Ishikawa (cell line): ENCODE measurements around the gene FBXO36.

Experiments used
- CEBPB ChIP-seq: IDR thresholded peaks from 2 replicates; pipeline ENCODE4 v1.6.1; 2012
- CREB1 ChIP-seq: IDR thresholded peaks from 2 replicates; pipeline ENCODE4 v1.6.1; 2012; ENCODE audit warnings: low read depth
- EGR1 ChIP-seq: IDR thresholded peaks from 2 replicates; pipeline ENCODE4 v1.6.1; 2012
- EP300 ChIP-seq: IDR thresholded peaks from 2 replicates; pipeline ENCODE4 v1.6.1; 2012; ENCODE audit warnings: borderline replicate concordance
- FOXM1 ChIP-seq: IDR thresholded peaks from 2 replicates; pipeline ENCODE4 v1.6.1; 2012; ENCODE audit warnings: low read depth, borderline replicate concordance
- MAX ChIP-seq: IDR thresholded peaks from 2 replicates; pipeline ENCODE4 v1.6.1; 2012
- NFIC ChIP-seq: IDR thresholded peaks from 2 replicates; pipeline ENCODE4 v1.6.1; 2012
- RAD21 ChIP-seq: IDR thresholded peaks from 2 replicates; pipeline ENCODE4 v1.6.1; 2012; ENCODE audit warnings: low read depth
- REST ChIP-seq: IDR thresholded peaks from 2 replicates; pipeline ENCODE4 v1.6.1; 2012; ENCODE audit warnings: low read depth, mild to moderate bottlenecking
- TAF1 ChIP-seq: IDR thresholded peaks from 2 replicates; pipeline ENCODE4 v1.6.1; 2012; ENCODE audit warnings: low read depth, mild to moderate bottlenecking
- TCF12 ChIP-seq: IDR thresholded peaks from 2 replicates; pipeline ENCODE4 v1.6.1; 2012; ENCODE audit warnings: low read depth
- TEAD4 ChIP-seq: IDR thresholded peaks from 2 replicates; pipeline ENCODE4 v1.6.1; 2012
- USF1 ChIP-seq: IDR thresholded peaks from 2 replicates; pipeline ENCODE4 v1.6.1; 2012
- YY1 ChIP-seq: IDR thresholded peaks from 2 replicates; pipeline ENCODE4 v1.6.1; 2012; ENCODE audit warnings: low read depth
- ZBTB7A ChIP-seq: IDR thresholded peaks from 2 replicates; pipeline ENCODE4 v1.6.1; 2012; ENCODE audit warnings: low read depth

FBXO36 gene

GRCh38 chr2:229922449-229923386 is at the start of gene FBXO36:
TSS of gene FBXO36 (plus strand) at chr2:229922503. CDS start at chr2:229922514, 11 bp downstream.
- TF ChIP-seq ZBTB7A (no peak), REST (0 out of 2 replicates have a peak, but pooled peaks have one; percentile 8), FOXM1 (no peak), EGR1 (peak; percentile 56; the same call in 1 of the 2 replicates), TAF1 (peak; percentile 65), TCF12 (0 out of 2 replicates have a peak, but pooled peaks have one; percentile 5), CREB1 (no peak), USF1 (no peak), YY1 (peak; percentile 95), EP300 (no peak), CEBPB (no peak), RAD21 (no peak), NFIC (0 out of 2 replicates have a peak, but pooled peaks have one; percentile 3), TEAD4 (no peak), MAX (peak; percentile 94)

GRCh38 chr2:229873123-229873581 is 49.2 kb upstream of the FBXO36 start:
- TF ChIP-seq TAF1 (no peak), CEBPB (no peak), CREB1 (no peak), YY1 (no peak), MAX (no peak), ZBTB7A (no peak), EGR1 (no peak), FOXM1 (no peak), EP300 (no peak)

- TF ChIP-seq MAX: no peak
- no peak for TF ChIP-seq NFIC
- no peak for TF ChIP-seq TEAD4
- no peak for TF ChIP-seq YY1
- TF ChIP-seq TCF12: no peak
- TF ChIP-seq EGR1: no peak
- no peak for TF ChIP-seq REST
- TF ChIP-seq USF1: no peak
Observed at GRCh38 chr2:229874647-229875046, 47.7 kb upstream of the FBXO36 start.

- no peak for TF ChIP-seq YY1
- no peak for TF ChIP-seq RAD21
- no peak for TF ChIP-seq REST
- TF ChIP-seq EP300: no peak
- no peak for TF ChIP-seq CEBPB
Observed at GRCh38 chr2:229875549-229875948, 46.8 kb upstream of the FBXO36 start.
